H1 (cell line): ENCODE results near the gene PFDN5. TPM values are rescaled to one million over a fixed set of nuclear protein-coding genes. Genes with fewer than 3 reads are reported as not detected.

ENCODE experiments used
- CTCF ChIA-PET: fragments of 300-600 bp; sonication (Branson Sonifier 250); formaldehyde crosslinking; loops from one replicate; lab custom pipeline; 2021; ENCODE audit not compliant: partially characterized antibody; lab: Charles Lee
- POLR2A ChIA-PET: fragments of 300-600 bp; sonication (Branson Sonifier 250); formaldehyde crosslinking; loops from one replicate; lab custom pipeline; 2021; ENCODE audit warnings: inconsistent platforms; ENCODE audit not compliant: partially characterized antibody; lab: Charles Lee
- DNase-seq, 2 experiments: peaks; one replicate each; pipeline versions ENCODE4 v3.0.0 to v3.0.0-alpha.2; 2010 to 2022; ENCODE audit warnings: low spot score in 2 of 2, low read depth in 1 of 2, mixed read lengths in 1 of 2
- FAIRE-seq: peaks from 2 replicates; lab custom pipeline; 2011; peaks lifted over from hg19 to GRCh38; lab: Jason Lieb, UNC
- H2AFZ ChIP-seq: 2 replicates; pipeline ENCODE4 v1.8.1; 2012; ENCODE audit warnings: low read length, inconsistent platforms
- H2AK5ac ChIP-seq: 2 replicates; pipeline ENCODE4 v1.6.1; 2013; ENCODE audit warnings: low read depth, low read length
- H2BK120ac ChIP-seq: replicated peaks from 2 replicates; pipeline ENCODE3; 2013; ENCODE audit warnings: low read depth, low read length, inconsistent platforms
- H2BK12ac ChIP-seq: 2 replicates; pipeline ENCODE4 v1.6.1; 2013; ENCODE audit warnings: low read depth, low read length
- H2BK15ac ChIP-seq: 2 replicates; pipeline ENCODE4 v1.6.1; 2013; ENCODE audit warnings: low read length
- H2BK20ac ChIP-seq: 2 replicates; pipeline ENCODE4 v1.6.1; 2013; ENCODE audit warnings: low read length
- H2BK5ac ChIP-seq: 2 replicates; pipeline ENCODE4 v1.6.1; 2013; ENCODE audit warnings: low read depth, low read length
- H3K14ac ChIP-seq: 2 replicates; pipeline ENCODE4 v1.6.1; 2013; ENCODE audit warnings: inconsistent platforms; ENCODE audit not compliant: insufficient read length
- H3K18ac ChIP-seq: 2 replicates; pipeline ENCODE4 v1.6.1; 2013; ENCODE audit warnings: low read length; ENCODE audit errors: extremely low read depth
- H3K23ac ChIP-seq: 2 replicates; pipeline ENCODE4 v1.6.1; 2013; ENCODE audit warnings: inconsistent platforms; ENCODE audit not compliant: insufficient read length
- H3K23me2 ChIP-seq: 2 replicates; pipeline ENCODE4 v1.6.1; 2013; ENCODE audit warnings: low read depth, low read length
- H3K27ac ChIP-seq: 2 replicates; pipeline ENCODE4 v1.6.1; 2011; ENCODE audit warnings: low read depth, low read length, inconsistent platforms
- H3K27me3 ChIP-seq, 4 experiments: replicated peaks in 1 of 4; 1 replicate in 1 of 4; 2 replicates in 3 of 4; pipeline versions ENCODE4 v1.6.1 to v1.8.1; 2011 to 2013; ENCODE audit warnings: low read length in 3 of 4, mild to moderate bottlenecking in 3 of 4, inconsistent platforms in 2 of 4, mixed read lengths in 2 of 4, moderate library complexity in 1 of 4; ENCODE audit not compliant: control insufficient read depth in 3 of 4, insufficient read depth in 3 of 4; ENCODE audit errors: extremely low read depth in 1 of 4
- H3K36me3 ChIP-seq, 4 experiments: 2 replicates each; pipeline versions ENCODE4 v1.6.1 to v1.8.1; 2011 to 2013; ENCODE audit warnings: mild to moderate bottlenecking in 4 of 4, low read length in 3 of 4, moderate library complexity in 2 of 4, control low read depth in 1 of 4, inconsistent platforms in 1 of 4; ENCODE audit not compliant: insufficient read depth in 4 of 4, control insufficient read depth in 2 of 4
- H3K4ac ChIP-seq: replicated peaks from 2 replicates; pipeline ENCODE3; 2013; ENCODE audit warnings: low read length, low read depth, mixed read lengths, inconsistent platforms; ENCODE audit not compliant: insufficient read length
- H3K4me1 ChIP-seq, 4 experiments: replicated peaks in 1 of 4; 1 replicate in 1 of 4; 2 replicates in 3 of 4; pipeline versions ENCODE4 v1.6.1 to v1.8.1; 2011 to 2013; ENCODE audit warnings: low read length in 3 of 4, inconsistent platforms in 2 of 4, mixed read lengths in 1 of 4; ENCODE audit not compliant: insufficient read depth in 4 of 4, control insufficient read depth in 3 of 4
- H3K4me2 ChIP-seq, 2 experiments: 2 replicates each; pipeline versions ENCODE4 v1.6.1 to v1.8.1; 2011 to 2013; ENCODE audit warnings: low read depth in 2 of 2, low read length in 2 of 2, control low read depth in 1 of 2, inconsistent platforms in 1 of 2, mild to moderate bottlenecking in 1 of 2; ENCODE audit not compliant: insufficient read depth in 1 of 2
- H3K4me3 ChIP-seq, 4 experiments: fragments of 200-600, 300-600 bp in 1 of 4; sonication (generic), shearing (Covaris generic), sonication (Bioruptor Twin) in 1 of 4; 2 replicates each; pipeline versions ENCODE4 v1.5.1 to v1.8.1; 2011 to 2016; ENCODE audit warnings: low read length in 4 of 4, low read depth in 3 of 4, control low read depth in 2 of 4, inconsistent platforms in 2 of 4, mild to moderate bottlenecking in 2 of 4, mixed read lengths in 1 of 4, moderate library complexity in 1 of 4; ENCODE audit not compliant: insufficient read depth in 2 of 4; ENCODE audit errors: extremely low read depth in 1 of 4
- H3K56ac ChIP-seq: replicated peaks from 2 replicates; pipeline ENCODE3; 2013; ENCODE audit warnings: low read depth, mild to moderate bottlenecking, mixed read lengths, low read length, inconsistent platforms; ENCODE audit not compliant: insufficient read length
- H3K79me1 ChIP-seq: 2 replicates; pipeline ENCODE4 v1.6.1; 2013; ENCODE audit warnings: low read depth, low read length, control low read depth
- H3K79me2 ChIP-seq, 2 experiments: 2 replicates each; pipeline versions ENCODE4 v1.6.1 to v1.8.1; 2012 to 2013; ENCODE audit warnings: low read length in 2 of 2, mild to moderate bottlenecking in 2 of 2, inconsistent platforms in 1 of 2; ENCODE audit not compliant: insufficient read depth in 2 of 2, control insufficient read depth in 1 of 2
- H3K9ac ChIP-seq, 4 experiments: replicated peaks in 1 of 4; 1 replicate in 1 of 4; 2 replicates in 3 of 4; pipeline versions ENCODE4 v1.6.1 to v1.8.1; 2011 to 2013; ENCODE audit warnings: low read depth in 3 of 4, low read length in 3 of 4, control low read depth in 2 of 4, mild to moderate bottlenecking in 2 of 4, moderate library complexity in 2 of 4, inconsistent platforms in 1 of 4; ENCODE audit errors: extremely low read depth in 1 of 4
- H3K9me3 ChIP-seq, 2 experiments: 2 replicates each; pipeline versions ENCODE4 v1.6.1 to v1.8.1; 2012 to 2013; ENCODE audit warnings: mild to moderate bottlenecking in 2 of 2, moderate library complexity in 2 of 2, control low read depth in 1 of 2, inconsistent platforms in 1 of 2, low read depth in 1 of 2, low read length in 1 of 2, mixed read lengths in 1 of 2; ENCODE audit not compliant: insufficient read depth in 2 of 2
- H4K20me1 ChIP-seq, 2 experiments: replicated peaks in 1 of 2; 2 replicates each; pipeline versions ENCODE3 to v1.8.1; 2011 to 2013; ENCODE audit warnings: inconsistent platforms in 2 of 2, low read length in 2 of 2, mild to moderate bottlenecking in 1 of 2; ENCODE audit not compliant: insufficient read depth in 2 of 2, control insufficient read depth in 1 of 2
- H4K5ac ChIP-seq: 2 replicates; pipeline ENCODE4 v1.6.1; 2013; ENCODE audit warnings: low read length, low read depth, mixed read lengths, inconsistent platforms; ENCODE audit not compliant: insufficient read length
- H4K8ac ChIP-seq: 2 replicates; pipeline ENCODE4 v1.8.0; 2013; ENCODE audit warnings: mild to moderate bottlenecking, moderate library complexity, low read length, inconsistent platforms; ENCODE audit not compliant: insufficient read depth; ENCODE audit errors: extremely low read depth
- H4K91ac ChIP-seq: replicated peaks from 2 replicates; pipeline ENCODE3; 2013; ENCODE audit warnings: low read length, mixed read lengths, inconsistent platforms; ENCODE audit not compliant: insufficient read length
- ASH2L ChIP-seq: fragments of 200-600, 300-600 bp; sonication (generic); IDR thresholded peaks from one replicate; pipeline ENCODE4 v1.7.1; 2017; ENCODE audit warnings: low read length
- BRCA1 ChIP-seq: IDR thresholded peaks from 2 replicates; pipeline ENCODE4 v1.6.1; 2012; ENCODE audit warnings: low read depth, low read length, improper control_type of control experiment
- CTBP2 ChIP-seq: IDR thresholded peaks from 2 replicates; pipeline ENCODE4 v1.7.0; 2011; ENCODE audit warnings: borderline replicate concordance, mild to moderate bottlenecking, moderate library complexity, mixed read lengths, low read length; ENCODE audit not compliant: insufficient read depth, insufficient read length
- HDAC2 ChIP-seq, 2 experiments: fragments of 300-600 bp in 1 of 2; sonication (generic) in 1 of 2; IDR thresholded peaks; 2 replicates each; pipeline ENCODE4 v1.6.1; 2011 to 2012; ENCODE audit warnings: low read depth in 2 of 2, low read length in 2 of 2, mild to moderate bottlenecking in 2 of 2, moderate library complexity in 2 of 2, borderline replicate concordance in 1 of 2, inconsistent platforms in 1 of 2
- RBBP5 ChIP-seq: IDR thresholded peaks from 2 replicates; pipeline ENCODE4 v1.7.1; 2012; ENCODE audit warnings: low read depth, mild to moderate bottlenecking, inconsistent platforms, low read length, moderate library complexity, borderline replicate concordance
- RNF2 ChIP-seq: fragments of 200-900, 300-1000 bp; sonication (generic); IDR thresholded peaks from 2 replicates; pipeline ENCODE4 v1.7.1; 2016; ENCODE audit warnings: borderline replicate concordance, low read depth, mild to moderate bottlenecking, antibody characterized with exemption, low read length; ENCODE audit not compliant: poor library complexity, severe bottlenecking; ENCODE audit errors: missing control alignments
- SUZ12 ChIP-seq: fragments of 200-600 bp; sonication (generic); IDR thresholded peaks from 2 replicates; pipeline ENCODE4 v1.6.1; 2012; ENCODE audit warnings: mild to moderate bottlenecking, inconsistent platforms, low read length, moderate library complexity, mixed read lengths
- TCF12 ChIP-seq: IDR thresholded peaks from 2 replicates; pipeline ENCODE4 v1.6.1; 2011; ENCODE audit warnings: low read depth, mild to moderate bottlenecking, low read length
- TEAD4 ChIP-seq: IDR thresholded peaks from 2 replicates; pipeline ENCODE4 v1.6.1; 2012; ENCODE audit warnings: low read depth, low read length, inconsistent platforms, mixed read lengths
- WGBS, 2 experiments: shearing (Covaris generic) in 1 of 2; methylation state at CpG; one replicate each; pipeline versions ENCODE4 v1.1.6 to v1.1.7; 2013 to 2015; ENCODE audit warnings: low lambda C conversion rate in 2 of 2, mixed read lengths in 2 of 2, inconsistent platforms in 1 of 2, low coverage in 1 of 2, missing lambda C conversion rate in 1 of 2; ENCODE audit not compliant: insufficient replicate concordance in 2 of 2, insufficient coverage in 1 of 2, insufficient read length in 1 of 2; ENCODE audit errors: extremely low coverage in 1 of 2, missing lambda C conversion rate in 1 of 2; 5-methylcytosine and 5-hydroxymethylcytosine counted together
- polyA plus RNA-seq, 7 experiments: library from polyadenylated mRNA; depleted of rRNA in 3 of 7; stranded (reverse) in 5 of 7; unstranded in 2 of 7; fragments of >200 nt in 5 of 7; fragments of 200-250 nt in 2 of 7; gene quantifications; 1 replicate in 5 of 7; 2 replicates in 1 of 7; 4 replicates in 1 of 7; pipeline versions ENCODE4 v1.2.1 to v1.2.3, GENCODE V29; 2011 to 2013; ENCODE audit warnings: missing spikeins in 2 of 7, mixed read lengths in 2 of 7
- total RNA-seq: library from RNA; stranded (reverse); fragmentation: NEBNext Ultra II Directional; extraction: Animal tissue kit (Norgen Biotek cat#: 25700); gene quantifications from 2 replicates; pipeline ENCODE4 v1.2.1, GENCODE V29; 2021

The PFDN5 gene
- total and polyA plus RNA-seq, 2 of the 8 experiments (the other 6 are each of a cell fraction or from before 2014, with no cell fraction given), result 290 to 630 TPM

DNA sequence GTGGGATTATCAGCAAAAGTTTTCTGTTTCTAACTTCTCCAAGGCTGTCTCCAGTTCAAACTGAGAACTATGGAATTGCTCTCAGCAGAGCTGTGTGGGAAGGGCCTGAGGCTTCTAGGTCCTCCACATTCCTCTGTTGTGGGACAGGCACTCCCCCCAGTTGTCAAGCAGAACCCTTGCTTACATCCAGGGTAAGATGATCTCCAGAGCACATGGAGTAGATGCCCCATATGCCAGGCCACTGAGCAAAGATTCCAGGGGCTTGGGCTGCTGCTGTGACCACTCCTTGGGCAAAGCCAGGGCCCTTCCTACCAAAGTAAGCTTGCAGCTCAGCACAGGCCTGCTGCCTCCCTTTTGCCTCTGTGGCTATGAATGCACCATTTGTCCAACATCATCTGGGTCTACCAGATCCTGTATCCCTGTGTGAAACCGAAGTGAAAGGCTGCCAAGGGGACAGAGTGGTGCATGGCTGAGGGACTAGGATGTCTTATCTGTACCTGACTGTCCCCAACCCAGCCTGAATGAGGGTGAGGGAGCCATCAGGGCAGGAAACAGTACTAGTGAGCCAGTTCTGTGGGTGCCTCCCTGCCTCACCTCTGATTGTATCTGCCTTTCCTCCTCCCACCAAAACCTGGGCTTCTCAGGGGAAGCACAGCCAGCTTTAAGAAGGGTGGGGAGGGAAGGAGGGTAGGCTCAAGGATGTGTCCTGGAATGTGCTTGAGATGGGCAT lies 40.4 kb upstream of the PFDN5 start:
- Histone ChIP-seq H3K4me1 (peaks cover 0 to 12% (median 3%) of the 10 kb centered on the region in 4 experiments; a peak in 5 of 7 replicates), H2BK15ac (no peak overlapping the region), H3K79me2 (peaks cover 0 to 15% of the 10 kb centered on the region in 2 experiments; a peak in 1 of 4 replicates), H4K91ac (no peak overlapping the region), H3K18ac (no peak overlapping the region), H3K79me1 (no peaks in the 10 kb centered on the region), H3K23ac (no peak overlapping the region), H4K5ac (no peak overlapping the region), H2AK5ac (no peak overlapping the region), H4K20me1 (no peaks in the 10 kb centered on the region), H3K27me3 (no peaks in the 10 kb centered on the region), H2BK20ac (no peak overlapping the region), H3K36me3 (peaks cover 0 to 4% (median 0%) of the 10 kb centered on the region in 4 experiments; a peak in 1 of 8 replicates), H3K4me3 (no peak overlapping the region), H2BK120ac (no peak overlapping the region), H3K56ac (no peak overlapping the region), H3K27ac (no peak overlapping the region), H3K4me2 (no peak overlapping the region), H4K8ac (no peak overlapping the region; the same call in 1 of the 2 replicates), H3K4ac (no peak overlapping the region), H2BK5ac (no peak overlapping the region), H2BK12ac (no peak overlapping the region), H2AFZ (no peak overlapping the region), H3K9ac (no peak overlapping the region; a peak in 1 of 7 replicates), H3K23me2 (peaks cover 7% of the 10 kb centered on the region; the same call in 1 of the 2 replicates), H3K9me3 (no peaks in the 10 kb centered on the region), H3K14ac (no peak overlapping the region)
- TF ChIP-seq TCF12, result no peak
- no peak for TF ChIP-seq HDAC2 (IDR thresholded peaks at IDR 0.05; ENCODE audit: borderline replicate concordance in 1 of 2, low read depth in 2 of 2, low read length in 2 of 2)
- no peak for TF ChIP-seq TEAD4
- TF ChIP-seq ASH2L, result no peak
- no peak for TF ChIP-seq BRCA1
- TF ChIP-seq RBBP5, result no peak
- TF ChIP-seq RNF2, result no peak
- no peak for TF ChIP-seq CTBP2
- no peak for TF ChIP-seq SUZ12
- DNase-seq, result no peak
- POLR2A ChIA-PET, result interaction anchor here (1.0 to 4.4 kb wide), 5 partner anchors 11 to 40 kb away, joined by 3 to 41 read pairs (median 5); partner anchors contain the start of gene PFDN5
- WGBS, 2 experiments, result 88% methylated on average over 1 of the region's 1 CpG; no CpG with 5 or more reads in 1 of the 2 experiments
- FAIRE-seq, result no peak
- CTCF ChIA-PET, result interaction anchor here (0.6 to 23.0 kb wide), 7 partner anchors 12 to 190 kb away, joined by 3 to 654 read pairs (median 10); partner anchors contain the start of gene ESPL1
